B cell (primary cell): ENCODE measurements around the gene ZDHHC1. TPM values are rescaled to one million over a fixed set of nuclear protein-coding genes. Genes with fewer than 3 reads are reported as not detected.

Source experiments
- ATAC-seq: fragments of 200-7000 bp; cut with Tn5 transposase; one replicate; pipeline ENCODE4 v1.10.0; 2021; ENCODE audit warnings: low read depth, mild to moderate bottlenecking, moderate number of reproducible peaks, moderate library complexity
- CTCF ChIA-PET: fragments of 350-600 bp; sonication (Branson Sonifier 250); formaldehyde crosslinking; loops from one replicate; lab custom pipeline; 2021; ENCODE audit warnings: antibody characterized with exemption, inconsistent platforms; lab: Charles Lee
- POLR2A ChIA-PET: fragments of 350-600 bp; sonication (Branson Sonifier 250); formaldehyde crosslinking; loops from one replicate; lab custom pipeline; 2021; ENCODE audit warnings: antibody characterized with exemption; lab: Charles Lee
- DNase-seq: peaks from one replicate; pipeline ENCODE4 v3.0.0; 2013
- H2AFZ ChIP-seq: 2 replicates; pipeline ENCODE4 v1.6.1; 2012; ENCODE audit warnings: mild to moderate bottlenecking, low read depth, low read length; ENCODE audit not compliant: insufficient read depth, poor library complexity, severe bottlenecking
- H3K27ac ChIP-seq, 2 donors: 1 replicate in 1 of 2; 2 replicates in 1 of 2; pipeline ENCODE4 v1.5.1; 2012 to 2013; ENCODE audit warnings: low read length in 2 of 2, mild to moderate bottlenecking in 2 of 2, moderate library complexity in 1 of 2
- H3K27me3 ChIP-seq, 4 experiments: fragments of 200-600 bp in 1 of 4; sonication (generic) in 1 of 4; replicated peaks in 1 of 4; 1 replicate in 2 of 4; 2 replicates in 2 of 4; pipeline versions ENCODE4 v1.6.1 to v1.7.0; 2013 to 2016; ENCODE audit warnings: low read length in 3 of 4, mild to moderate bottlenecking in 2 of 4, mixed read lengths in 1 of 4, moderate library complexity in 1 of 4; ENCODE audit not compliant: insufficient read depth in 4 of 4, control insufficient read depth in 3 of 4; ENCODE audit errors: control extremely low read depth in 1 of 4
- H3K36me3 ChIP-seq, 2 experiments: replicated peaks in 1 of 2; 1 replicate in 1 of 2; 2 replicates in 1 of 2; pipeline versions ENCODE4 v1.6.1 to v1.7.1; 2013; ENCODE audit warnings: low read length in 1 of 2; ENCODE audit not compliant: insufficient read depth in 2 of 2, control insufficient read depth in 1 of 2; ENCODE audit errors: control extremely low read depth in 1 of 2, extremely low read depth in 1 of 2
- H3K4me1 ChIP-seq, 2 donors: fragments of 200-600 bp in 1 of 2; sonication (generic) in 1 of 2; 1 replicate in 1 of 2; 2 replicates in 1 of 2; pipeline versions ENCODE4 v1.5.1 to v1.6.1; 2013 to 2017; ENCODE audit warnings: low read length in 2 of 2; ENCODE audit not compliant: control insufficient read depth in 2 of 2, insufficient read depth in 2 of 2
- H3K4me2 ChIP-seq: replicated peaks from 2 replicates; pipeline ENCODE3; 2012; ENCODE audit warnings: mild to moderate bottlenecking, low read depth, low read length; ENCODE audit not compliant: poor library complexity, severe bottlenecking
- H3K4me3 ChIP-seq, 5 experiments: fragments of 200-600 bp in 1 of 5; sonication (generic) in 1 of 5; 1 replicate in 3 of 5; 2 replicates in 2 of 5; pipeline versions ENCODE4 v1.5.1 to v1.7.0; 2011 to 2016; ENCODE audit warnings: low read length in 4 of 5, mild to moderate bottlenecking in 4 of 5, low read depth in 2 of 5, control low read depth in 1 of 5, moderate library complexity in 1 of 5; ENCODE audit not compliant: insufficient read depth in 1 of 5; ENCODE audit errors: control extremely low read depth in 1 of 5, extremely low read depth in 1 of 5
- H3K79me2 ChIP-seq: fragments of 200-600 bp; sonication (generic); one replicate; pipeline ENCODE4 v1.6.0; 2016; ENCODE audit warnings: low read length; ENCODE audit not compliant: control insufficient read depth, insufficient read depth
- H3K9ac ChIP-seq: fragments of 200-600 bp; sonication (generic); 2 replicates; pipeline ENCODE4 v1.6.1; 2017; ENCODE audit warnings: mild to moderate bottlenecking, low read length, moderate library complexity
- H3K9me3 ChIP-seq, 3 donors: one replicate each; pipeline versions ENCODE4 v1.6.1 to v1.7.1; 2013; ENCODE audit warnings: low read length in 2 of 3; ENCODE audit not compliant: control insufficient read depth in 2 of 3, insufficient read depth in 1 of 3; ENCODE audit errors: control extremely low read depth in 1 of 3
- H4K20me1 ChIP-seq: 2 replicates; pipeline ENCODE4 v1.6.0; 2012; ENCODE audit warnings: mild to moderate bottlenecking, low read length; ENCODE audit not compliant: insufficient read depth, control insufficient read depth, poor library complexity, severe bottlenecking
- H3K27ac Mint-ChIP-seq: one replicate; pipeline ENCODE4 v1.8.0; 2021; ENCODE audit warnings: mixed read lengths
- H3K27me3 Mint-ChIP-seq: one replicate; pipeline ENCODE4 v1.8.0; 2021; ENCODE audit warnings: mixed read lengths
- H3K4me1 Mint-ChIP-seq: one replicate; pipeline ENCODE4 v1.8.0; 2021; ENCODE audit warnings: mixed read lengths
- H3K4me3 Mint-ChIP-seq: one replicate; pipeline ENCODE4 v1.8.0; 2021; ENCODE audit warnings: mixed read lengths
- H3K9me3 Mint-ChIP-seq: one replicate; pipeline ENCODE4 v1.8.0; 2022; ENCODE audit warnings: mixed read lengths; ENCODE audit not compliant: insufficient read depth
- CTCF ChIP-seq: fragments of 200-600 bp; IDR thresholded peaks from one replicate; pipeline ENCODE4 v1.8.0; 2022; ENCODE audit warnings: antibody characterized with exemption, mild to moderate bottlenecking
- EZH2 ChIP-seq: IDR thresholded peaks from 2 replicates; pipeline ENCODE4 v1.6.1; 2012; ENCODE audit warnings: borderline replicate concordance, low read depth, mild to moderate bottlenecking, moderate library complexity, low read length; ENCODE audit not compliant: insufficient read depth, poor library complexity, severe bottlenecking
- WGBS: methylation state at CpG from one replicate; pipeline ENCODE4 v1.1.5; 2013; ENCODE audit warnings: missing lambda C conversion rate; ENCODE audit not compliant: insufficient coverage; 5-methylcytosine and 5-hydroxymethylcytosine counted together
- intact Hi-C: fragments of 100-400 bp; cut with micrococcal nuclease; formaldehyde crosslinking; loops from one replicate; pipeline ENCODE4 v1.10.0; 2022
- polyA plus RNA-seq: library from polyadenylated mRNA; depleted of rRNA; stranded (reverse); fragments of >200 nt; gene quantifications from 2 replicates; pipeline ENCODE4 v1.2.3, GENCODE V29; 2012
- total RNA-seq, 2 donors: library from RNA; stranded (reverse); fragments of 120-200 nt in 1 of 2; gene quantifications; 1 replicate in 1 of 2; 2 replicates in 1 of 2; pipeline versions ENCODE4 v1.2.3 to v1.2.4, GENCODE V29; 2013 to 2022

Gene ZDHHC1
- total and polyA plus RNA-seq, 2 donors (not counting 1 experiment from before 2014, with no cell fraction given), result 0.58 to 2.8 TPM

GRCh38 chr16:67399218-67399733 is 17.0 kb downstream of the ZDHHC1 start:
- TF ChIP-seq EZH2 (no peak), CTCF (peak; percentile 84)
- no peak overlapping the region for H2AFZ ChIP-seq
- H3K9ac ChIP-seq, result no peak overlapping the region
- Mint-ChIP-seq H3K4me3 (no peak overlapping the region), H3K27ac (no peak overlapping the region), H3K9me3 (no peaks in the 10 kb centered on the region), H3K4me1 (peaks cover 3% of the 10 kb centered on the region), H3K27me3 (peaks cover 16% of the 10 kb centered on the region)
- no peaks in the 10 kb centered on the region for H3K36me3 ChIP-seq
- H3K27ac ChIP-seq, result no peak overlapping the region
- H4K20me1 ChIP-seq, result no peaks in the 10 kb centered on the region
- peaks cover 11 to 16% of the 10 kb centered on the region in 2 donors for H3K4me1 ChIP-seq
- H3K4me3 ChIP-seq, result no peak overlapping the region
- intact Hi-C loops, result loop anchor here (1.0 to 10.0 kb wide), 4 partner anchors 54 to 422 kb away; partner anchors contain the start of gene PLEKHG4
- DNase-seq (peak; percentile 72), ATAC-seq (peak; percentile 78)
- 37% methylated on average over 42 of the region's 42 CpGs for WGBS
- ChIA-PET POLR2A (no interaction called here), CTCF (interaction anchor here (0.5 to 1.9 kb wide), 15 partner anchors 9 to 154 kb away, joined by 3 to 11 read pairs (median 4); no protein-coding TSS in a partner anchor)
- no peaks in the 10 kb centered on the region for H3K79me2 ChIP-seq
- peak overlapping the region; percentile 49 for H3K4me2 ChIP-seq
- peaks cover 0 to 33% (median 11%) of the 10 kb centered on the region in 4 experiments for H3K27me3 ChIP-seq
- H3K9me3 ChIP-seq, result peaks cover 0 to 1% (median 0%) of the 10 kb centered on the region in 3 donors

- Histone ChIP-seq H3K27me3 (peaks cover 0 to 39% (median 17%) of the 10 kb centered on the region in 4 experiments), H3K27ac (no peak overlapping the region), H3K79me2 (no peaks in the 10 kb centered on the region), H3K4me2 (peak overlapping the region; percentile 49), H4K20me1 (no peaks in the 10 kb centered on the region), H3K9me3 (peaks cover 0 to 7% (median 0%) of the 10 kb centered on the region in 3 donors), H2AFZ (no peak overlapping the region), H3K4me1 (peaks cover 16 to 22% of the 10 kb centered on the region in 2 donors), H3K9ac (no peak overlapping the region), H3K4me3 (no peak overlapping the region), H3K36me3 (no peaks in the 10 kb centered on the region)
- ChIA-PET CTCF (interaction anchor here (1.0 to 1.9 kb wide), 11 partner anchors 10 to 154 kb away, joined by 3 to 11 read pairs (median 4); no protein-coding TSS in a partner anchor), POLR2A (no interaction called here)
- ATAC-seq (no peak), DNase-seq (no peak)
- WGBS, result 96% methylated on average over 19 of the region's 19 CpGs
- Mint-ChIP-seq H3K4me3 (no peak overlapping the region), H3K4me1 (peaks cover 8% of the 10 kb centered on the region), H3K27ac (no peak overlapping the region), H3K27me3 (peaks cover 21% of the 10 kb centered on the region), H3K9me3 (no peaks in the 10 kb centered on the region)
- intact Hi-C loops, result loop anchor here (1.0 to 10.0 kb wide), 4 partner anchors 54 to 421 kb away; partner anchors contain the start of gene PLEKHG4
- TF ChIP-seq EZH2 (no peak), CTCF (no peak)
Observed at GRCh38 chr16:67398546-67399217, 17.6 kb downstream of the ZDHHC1 start.
